Ectodermal cell (in vitro differentiated cells): ENCODE data around the gene EMID1.

ENCODE experiments used
- H3K27ac ChIP-seq: 2 replicates; pipeline ENCODE4 v1.7.0; 2013; ENCODE audit warnings: mild to moderate bottlenecking, low read depth, low read length; ENCODE audit not compliant: insufficient read depth, poor library complexity, severe bottlenecking
- H3K27me3 ChIP-seq: 2 replicates; pipeline ENCODE4 v1.7.0; 2013; ENCODE audit warnings: mild to moderate bottlenecking, low read length; ENCODE audit not compliant: insufficient read depth, control insufficient read depth, poor library complexity, severe bottlenecking
- H3K36me3 ChIP-seq: one replicate; pipeline ENCODE4 v1.7.0; 2013; ENCODE audit warnings: low read length; ENCODE audit not compliant: control insufficient read depth, insufficient read depth
- H3K4me1 ChIP-seq: one replicate; pipeline ENCODE4 v1.7.0; 2013; ENCODE audit warnings: low read length; ENCODE audit not compliant: control insufficient read depth, insufficient read depth
- H3K4me3 ChIP-seq: 2 replicates; pipeline ENCODE4 v1.7.0; 2013; ENCODE audit warnings: low read depth, low read length, control low read depth; ENCODE audit not compliant: insufficient read depth
- H3K9me3 ChIP-seq: 2 replicates; pipeline ENCODE4 v1.7.0; 2013; ENCODE audit warnings: mild to moderate bottlenecking, low read length, moderate library complexity; ENCODE audit not compliant: control insufficient read depth
- WGBS, 2 experiments: methylation state at CpG; one replicate each; pipeline ENCODE4 v1.1.7; 2013; ENCODE audit warnings: missing lambda C conversion rate in 2 of 2; 5-methylcytosine and 5-hydroxymethylcytosine counted together

Gene EMID1

GRCh38 chr22:29211066-29211465 is 5.4 kb downstream of the EMID1 start:
- Histone ChIP-seq H3K4me3 (no peak overlapping the region), H3K27me3 (no peaks in the 10 kb centered on the region), H3K4me1 (peaks cover 32% of the 10 kb centered on the region), H3K27ac (no peak overlapping the region), H3K36me3 (no peaks in the 10 kb centered on the region), H3K9me3 (no peaks in the 10 kb centered on the region)
- 92 to 93% methylated on average over 11 of the region's 11 CpGs for WGBS, 2 experiments

GRCh38 chr22:29211466-29211865 is 5.8 kb downstream of the EMID1 start:
- Histone ChIP-seq H3K4me3 (no peak overlapping the region), H3K27ac (no peak overlapping the region), H3K36me3 (no peaks in the 10 kb centered on the region), H3K4me1 (peaks cover 32% of the 10 kb centered on the region), H3K9me3 (no peaks in the 10 kb centered on the region), H3K27me3 (no peaks in the 10 kb centered on the region)
- WGBS, 2 experiments = 94 to 95% methylated on average over 9 of the region's 9 CpGs

GRCh38 chr22:29212743-29213142 is 7.0 kb downstream of the EMID1 start:
- H3K36me3 ChIP-seq = no peaks in the 10 kb centered on the region
- H3K4me1 ChIP-seq = peaks cover 29% of the 10 kb centered on the region
- no peaks in the 10 kb centered on the region for H3K9me3 ChIP-seq
- no peaks in the 10 kb centered on the region for H3K27me3 ChIP-seq
- WGBS, 2 experiments = 94% methylated on average over 11 of the region's 11 CpGs
- no peak overlapping the region for H3K27ac ChIP-seq
- H3K4me3 ChIP-seq = no peak overlapping the region

GRCh38 chr22:29213493-29213892 is 7.8 kb downstream of the EMID1 start:
- H3K9me3 ChIP-seq = no peaks in the 10 kb centered on the region
- H3K4me3 ChIP-seq = no peak overlapping the region
- WGBS, 2 experiments = 89 to 93% methylated on average over 9 of the region's 9 CpGs
- H3K27me3 ChIP-seq = no peaks in the 10 kb centered on the region
- no peaks in the 10 kb centered on the region for H3K36me3 ChIP-seq
- peaks cover 27% of the 10 kb centered on the region for H3K4me1 ChIP-seq
- no peak overlapping the region for H3K27ac ChIP-seq

- Histone ChIP-seq H3K9me3 (no peaks in the 10 kb centered on the region), H3K27me3 (no peaks in the 10 kb centered on the region), H3K36me3 (no peaks in the 10 kb centered on the region), H3K4me1 (peaks cover 26% of the 10 kb centered on the region), H3K27ac (no peak overlapping the region), H3K4me3 (no peak overlapping the region)
- 93 to 96% methylated on average over 6 of the region's 6 CpGs for WGBS, 2 experiments
Measured at GRCh38 chr22:29214232-29214631, 8.5 kb downstream of the EMID1 start.

- Histone ChIP-seq H3K4me1 (peaks cover 19% of the 10 kb centered on the region), H3K27me3 (no peaks in the 10 kb centered on the region), H3K4me3 (no peak overlapping the region), H3K9me3 (no peaks in the 10 kb centered on the region), H3K27ac (no peak overlapping the region), H3K36me3 (no peaks in the 10 kb centered on the region)
- 86 to 87% methylated on average over 14 of the region's 14 CpGs for WGBS, 2 experiments
Measured at GRCh38 chr22:29215012-29215860, 9.5 kb downstream of the EMID1 start.

- Histone ChIP-seq H3K4me3 (no peak overlapping the region), H3K27ac (no peak overlapping the region), H3K4me1 (peaks cover 19% of the 10 kb centered on the region), H3K27me3 (no peaks in the 10 kb centered on the region), H3K9me3 (no peaks in the 10 kb centered on the region), H3K36me3 (no peaks in the 10 kb centered on the region)
- 84 to 87% methylated on average over 14 of the region's 14 CpGs for WGBS, 2 experiments
Measured at GRCh38 chr22:29216011-29216872, 10.5 kb downstream of the EMID1 start.

- 86 to 89% methylated on average over 14 of the region's 14 CpGs for WGBS, 2 experiments
Measured at GRCh38 chr22:29216873-29217666, 11.4 kb downstream of the EMID1 start.

GRCh38 chr22:29217827-29218757 is 12.4 kb downstream of the EMID1 start:
- Histone ChIP-seq H3K4me3 (no peak overlapping the region), H3K9me3 (no peaks in the 10 kb centered on the region)
- WGBS, 2 experiments = 85 to 89% methylated on average over 13 of the region's 13 CpGs

More at GRCh38 chr22:29216873-29217666, 11.4 kb downstream of the EMID1 start:
- H3K36me3 ChIP-seq = no peaks in the 10 kb centered on the region
- peaks cover 19% of the 10 kb centered on the region for H3K4me1 ChIP-seq
- H3K4me3 ChIP-seq = no peak overlapping the region
- H3K9me3 ChIP-seq = no peaks in the 10 kb centered on the region
- no peaks in the 10 kb centered on the region for H3K27me3 ChIP-seq
- H3K27ac ChIP-seq = no peak overlapping the region

More at GRCh38 chr22:29217827-29218757, 12.4 kb downstream of the EMID1 start:
- Histone ChIP-seq H3K36me3 (no peaks in the 10 kb centered on the region), H3K27ac (no peak overlapping the region), H3K4me1 (peaks cover 17% of the 10 kb centered on the region), H3K27me3 (no peaks in the 10 kb centered on the region)
